SK-N-MC (cell line): ENCODE data around the gene RASSF1.

Experiments
- EZH2 ChIP-seq: fragments of 200-600 bp; sonication (generic); IDR thresholded peaks from one replicate; pipeline ENCODE4 v1.6.1; 2017; ENCODE audit warnings: antibody characterized with exemption
- POLR2AphosphoS5 ChIP-seq: IDR thresholded peaks from 2 replicates; pipeline ENCODE4 v1.6.1; 2012; ENCODE audit warnings: mild to moderate bottlenecking, low read depth, low read length, borderline replicate concordance

DNA sequence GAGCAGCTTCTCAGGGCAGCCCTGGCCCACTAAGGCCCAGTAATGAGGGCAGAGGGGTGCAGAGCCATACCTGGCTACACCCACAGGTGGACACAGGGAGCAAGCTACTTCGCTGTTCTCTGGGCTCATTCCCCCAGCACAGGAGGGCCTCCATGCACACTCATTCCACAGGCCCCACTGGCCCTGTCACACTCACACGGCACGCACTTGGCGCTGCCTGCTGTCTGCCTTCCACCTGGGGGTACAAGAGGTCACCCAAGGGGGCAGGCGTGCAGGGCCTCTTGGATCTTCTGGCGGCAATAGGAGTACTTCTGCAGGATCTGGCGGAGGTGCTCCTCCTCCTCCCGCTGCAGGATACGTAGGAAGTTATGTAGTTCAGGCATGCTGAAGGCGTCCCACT, 10.3 kb downstream of the RASSF1 start:
- no peak for TF ChIP-seq POLR2AphosphoS5
- no peak for TF ChIP-seq EZH2
